ENCODE measurements around the gene RPS2.

DNA sequence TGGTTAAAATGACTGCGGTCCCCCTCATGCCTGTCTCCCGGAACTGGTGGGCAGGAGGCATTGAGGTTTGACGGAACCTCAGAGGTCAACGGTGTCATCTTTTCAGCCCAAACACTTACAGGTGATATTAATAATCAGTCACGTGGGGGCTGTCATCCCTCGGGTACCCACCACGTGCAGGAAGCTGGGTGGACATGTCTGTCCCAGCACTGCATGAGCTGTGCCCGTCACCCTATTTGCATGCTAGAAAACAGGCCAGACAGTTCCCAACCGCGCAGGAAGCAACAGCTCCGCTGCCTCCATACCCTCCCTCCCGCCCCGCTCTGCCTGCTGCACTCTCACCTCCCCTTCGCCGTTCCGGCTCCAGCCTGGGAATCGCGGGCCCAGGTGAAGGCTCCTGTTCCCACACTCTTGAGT is 26.5 kb upstream of the RPS2 start:
- TF ChIP-seq, protein P1, sequence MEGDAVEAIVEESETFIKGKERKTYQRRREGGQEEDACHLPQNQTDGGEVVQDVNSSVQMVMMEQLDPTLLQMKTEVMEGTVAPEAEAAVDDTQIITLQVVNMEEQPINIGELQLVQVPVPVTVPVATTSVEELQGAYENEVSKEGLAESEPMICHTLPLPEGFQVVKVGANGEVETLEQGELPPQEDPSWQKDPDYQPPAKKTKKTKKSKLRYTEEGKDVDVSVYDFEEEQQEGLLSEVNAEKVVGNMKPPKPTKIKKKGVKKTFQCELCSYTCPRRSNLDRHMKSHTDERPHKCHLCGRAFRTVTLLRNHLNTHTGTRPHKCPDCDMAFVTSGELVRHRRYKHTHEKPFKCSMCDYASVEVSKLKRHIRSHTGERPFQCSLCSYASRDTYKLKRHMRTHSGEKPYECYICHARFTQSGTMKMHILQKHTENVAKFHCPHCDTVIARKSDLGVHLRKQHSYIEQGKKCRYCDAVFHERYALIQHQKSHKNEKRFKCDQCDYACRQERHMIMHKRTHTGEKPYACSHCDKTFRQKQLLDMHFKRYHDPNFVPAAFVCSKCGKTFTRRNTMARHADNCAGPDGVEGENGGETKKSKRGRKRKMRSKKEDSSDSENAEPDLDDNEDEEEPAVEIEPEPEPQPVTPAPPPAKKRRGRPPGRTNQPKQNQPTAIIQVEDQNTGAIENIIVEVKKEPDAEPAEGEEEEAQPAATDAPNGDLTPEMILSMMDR (IDR thresholded peaks at IDR 0.05) = no peak
- TF ChIP-seq POLR2AphosphoS5 (IDR thresholded peaks at IDR 0.05; ENCODE audit: insufficient read depth in 1 of 2, low read depth in 1 of 2) (no peak), POLR2A (IDR thresholded peaks at IDR 0.05) (no peak)
